Breast epithelium (tissue), 4 donors: Measurements from ENCODE around the gene DUXB. TPM values are rescaled to one million over a fixed set of nuclear protein-coding genes. Genes with fewer than 3 reads are reported as not detected.

Experiments
- DNase-seq, 2 donors: peaks; one replicate each; pipeline ENCODE4 v3.0.0-alpha.2; 2019; ENCODE audit warnings: low spot score in 2 of 2
- H3K27ac ChIP-seq, 2 donors: fragments of 200-600 bp; sonication (generic) in 1 of 2; one replicate each; pipeline ENCODE4 v1.5.1; 2016 to 2019; ENCODE audit warnings: mild to moderate bottlenecking in 1 of 2
- H3K27me3 ChIP-seq, 2 donors: fragments of 200-600 bp; sonication (generic) in 1 of 2; one replicate each; pipeline versions ENCODE4 v1.5.1 to v1.6.0; 2017 to 2019; ENCODE audit warnings: control low read depth in 1 of 2, mild to moderate bottlenecking in 1 of 2
- H3K36me3 ChIP-seq: fragments of 200-600 bp; one replicate; pipeline ENCODE4 v1.5.1; 2019
- H3K4me1 ChIP-seq, 2 donors: fragments of 200-600 bp; sonication (generic); one replicate each; pipeline ENCODE4 v1.5.1; 2016 to 2019; ENCODE audit warnings: control low read depth in 1 of 2
- H3K4me3 ChIP-seq, 3 donors: fragments of 200-600 bp; sonication (generic); 1 replicate in 2 of 3; 2 replicates in 1 of 3; pipeline ENCODE4 v1.5.1; 2016 to 2019; ENCODE audit warnings: mild to moderate bottlenecking in 3 of 3, moderate library complexity in 2 of 3
- H3K9me3 ChIP-seq, 2 donors: fragments of 200-600 bp; sonication (generic) in 1 of 2; one replicate each; pipeline ENCODE4 v1.5.1; 2016 to 2019; ENCODE audit warnings: control low read depth in 1 of 2
- POLR2A ChIP-seq: fragments of 450-650 bp; IDR thresholded peaks from one replicate; pipeline ENCODE4 v1.6.1; 2016; ENCODE audit warnings: antibody characterized with exemption, mild to moderate bottlenecking, moderate library complexity
- POLR2AphosphoS5 ChIP-seq, 3 donors: sonication (generic); formaldehyde crosslinking; IDR thresholded peaks; one replicate each; pipeline ENCODE4 v1.6.1; 2017; ENCODE audit warnings: antibody characterized with exemption in 3 of 3
- intact Hi-C: fragments of 100-400 bp; cut with DNase I; formaldehyde crosslinking; loops from one replicate; pipeline ENCODE4 v1.15.1; 2023; ENCODE audit warnings: low total_unique reads
- total RNA-seq, 3 donors: library from RNA; depleted of rRNA; stranded (reverse); fragments of >200 nt; gene quantifications; one replicate each; pipeline ENCODE4 v1.1.0, GENCODE V29; 2016
- TF ChIP-seq, protein P1 (sequence below), 3 donors: fragments of 450-650 bp; IDR thresholded peaks; one replicate each; pipeline ENCODE4 v1.5.1; 2016 to 2017; ENCODE audit warnings: antibody characterized with exemption in 3 of 3, mild to moderate bottlenecking in 3 of 3, moderate library complexity in 3 of 3

The DUXB gene
- total RNA-seq, 3 donors from 2014 or later = not detected

DNA sequence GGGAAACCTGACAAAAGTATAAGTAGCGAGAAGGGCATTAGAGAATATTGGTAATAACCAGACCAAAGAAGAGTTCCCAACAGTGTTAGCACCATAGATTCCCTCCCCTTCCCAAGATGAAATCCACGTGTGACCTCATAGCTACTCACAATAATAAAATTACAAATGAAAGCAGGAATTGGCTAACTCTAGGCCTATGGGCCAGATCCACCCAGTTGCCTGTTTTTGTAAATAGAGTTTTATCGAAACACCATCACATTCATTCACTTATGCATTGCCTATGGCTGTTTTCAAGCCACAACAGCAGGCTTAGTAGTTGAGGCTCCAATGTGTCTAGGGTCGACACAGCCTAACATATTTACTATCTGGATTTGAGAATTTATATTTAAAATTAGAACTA, 17.2 kb upstream of the DUXB start:
- Histone ChIP-seq H3K27ac (no peak overlapping the region), H3K4me3 (no peak overlapping the region), H3K27me3 (no peaks in the 10 kb centered on the region), H3K36me3 (no peaks in the 10 kb centered on the region), H3K4me1 (no peaks in the 10 kb centered on the region), H3K9me3 (peaks cover 8 to 9% of the 10 kb centered on the region in 2 donors)
- intact Hi-C loops = no loop called here
- TF ChIP-seq POLR2A (no peak), POLR2AphosphoS5 (IDR thresholded peaks at IDR 0.05) (no peak)
- TF ChIP-seq, protein P1, sequence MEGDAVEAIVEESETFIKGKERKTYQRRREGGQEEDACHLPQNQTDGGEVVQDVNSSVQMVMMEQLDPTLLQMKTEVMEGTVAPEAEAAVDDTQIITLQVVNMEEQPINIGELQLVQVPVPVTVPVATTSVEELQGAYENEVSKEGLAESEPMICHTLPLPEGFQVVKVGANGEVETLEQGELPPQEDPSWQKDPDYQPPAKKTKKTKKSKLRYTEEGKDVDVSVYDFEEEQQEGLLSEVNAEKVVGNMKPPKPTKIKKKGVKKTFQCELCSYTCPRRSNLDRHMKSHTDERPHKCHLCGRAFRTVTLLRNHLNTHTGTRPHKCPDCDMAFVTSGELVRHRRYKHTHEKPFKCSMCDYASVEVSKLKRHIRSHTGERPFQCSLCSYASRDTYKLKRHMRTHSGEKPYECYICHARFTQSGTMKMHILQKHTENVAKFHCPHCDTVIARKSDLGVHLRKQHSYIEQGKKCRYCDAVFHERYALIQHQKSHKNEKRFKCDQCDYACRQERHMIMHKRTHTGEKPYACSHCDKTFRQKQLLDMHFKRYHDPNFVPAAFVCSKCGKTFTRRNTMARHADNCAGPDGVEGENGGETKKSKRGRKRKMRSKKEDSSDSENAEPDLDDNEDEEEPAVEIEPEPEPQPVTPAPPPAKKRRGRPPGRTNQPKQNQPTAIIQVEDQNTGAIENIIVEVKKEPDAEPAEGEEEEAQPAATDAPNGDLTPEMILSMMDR (IDR thresholded peaks at IDR 0.05) = no peak
- DNase-seq = no peak

DNA sequence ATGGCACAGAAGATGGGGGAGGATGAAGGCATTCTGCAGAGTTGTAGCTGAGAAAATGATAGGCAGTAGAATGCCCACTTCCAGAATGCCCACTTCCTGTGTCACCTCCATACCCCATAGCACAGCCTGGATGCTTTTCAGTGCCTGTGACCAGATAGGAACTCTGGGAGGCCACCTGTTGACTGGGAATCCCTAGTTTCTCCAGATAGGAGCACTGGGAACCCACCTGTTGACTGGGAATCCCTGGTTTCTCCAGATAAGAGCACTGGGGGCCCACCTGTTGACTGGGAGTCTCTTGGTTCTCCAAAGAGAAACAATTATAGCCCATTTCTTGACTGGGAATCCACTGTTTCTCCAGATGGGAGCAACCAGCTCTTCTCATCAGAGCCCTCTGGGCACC, 13.4 kb upstream of the DUXB start:
- no peaks in the 10 kb centered on the region for H3K36me3 ChIP-seq
- intact Hi-C loops = no loop called here

GRCh38 chr16:75710344-75710743, 9.1 kb upstream of the DUXB start:
- Histone ChIP-seq H3K27me3 (no peaks in the 10 kb centered on the region), H3K9me3 (peaks cover 8 to 36% of the 10 kb centered on the region in 2 donors), H3K27ac (no peak overlapping the region), H3K4me1 (no peaks in the 10 kb centered on the region), H3K36me3 (no peaks in the 10 kb centered on the region), H3K4me3 (no peak overlapping the region)
- TF ChIP-seq, protein P1 (IDR thresholded peaks at IDR 0.05) = no peak
- TF ChIP-seq POLR2A (no peak), POLR2AphosphoS5 (IDR thresholded peaks at IDR 0.05) (no peak)
- intact Hi-C loops = no loop called here
- no peak for DNase-seq

More for the DNA sequence above, 13.4 kb upstream of the DUXB start:
- TF ChIP-seq POLR2A (no peak), POLR2AphosphoS5 (IDR thresholded peaks at IDR 0.05) (no peak)
- TF ChIP-seq, protein P1 (IDR thresholded peaks at IDR 0.05) = no peak
- Histone ChIP-seq H3K27me3 (no peaks in the 10 kb centered on the region), H3K9me3 (peaks cover 12 to 25% of the 10 kb centered on the region in 2 donors), H3K27ac (no peak overlapping the region), H3K4me3 (no peak overlapping the region), H3K4me1 (no peaks in the 10 kb centered on the region)
- no peak for DNase-seq

GRCh38 chr16:75703306-75703705, 2.0 kb upstream of the DUXB start:
- TF ChIP-seq POLR2AphosphoS5 (IDR thresholded peaks at IDR 0.05) (no peak), POLR2A (no peak)
- TF ChIP-seq, protein P1 (IDR thresholded peaks at IDR 0.05) = no peak
- H3K4me3 ChIP-seq = no peak overlapping the region
- H3K4me1 ChIP-seq = no peaks in the 10 kb centered on the region
- H3K36me3 ChIP-seq = no peaks in the 10 kb centered on the region
- H3K27ac ChIP-seq = no peak overlapping the region
- DNase-seq = no peak
- peaks cover 0 to 5% of the 10 kb centered on the region in 2 donors for H3K9me3 ChIP-seq
- no peaks in the 10 kb centered on the region for H3K27me3 ChIP-seq
- intact Hi-C loops = no loop called here

DNA sequence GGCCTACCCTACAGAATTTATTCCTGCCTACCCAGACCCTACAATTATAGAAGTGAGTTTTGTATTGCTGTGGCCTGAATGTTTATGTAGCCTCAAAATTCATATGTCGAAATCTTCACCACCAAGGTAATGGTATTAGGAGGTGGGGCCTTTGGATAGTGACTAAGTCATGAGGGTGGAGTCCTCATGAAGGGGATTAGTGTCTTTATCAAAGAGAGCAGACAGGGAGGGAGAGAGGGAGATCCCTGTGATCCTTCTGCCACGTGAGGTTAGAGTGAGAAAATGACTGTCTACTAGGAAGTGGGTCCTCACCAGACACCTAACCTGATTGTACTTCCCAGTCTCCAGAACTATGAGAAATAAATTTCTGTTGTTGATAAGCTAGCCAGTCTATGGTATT, 981 bp upstream of the DUXB start:
- H3K4me1 ChIP-seq = no peaks in the 10 kb centered on the region
- no peaks in the 10 kb centered on the region for H3K36me3 ChIP-seq
- intact Hi-C loops = no loop called here

More for the DNA sequence above, 981 bp upstream of the DUXB start:
- H3K27me3 ChIP-seq = no peaks in the 10 kb centered on the region
- no peak overlapping the region for H3K4me3 ChIP-seq
- H3K27ac ChIP-seq = no peak overlapping the region
- no peak for DNase-seq
- TF ChIP-seq POLR2A (no peak), POLR2AphosphoS5 (IDR thresholded peaks at IDR 0.05) (no peak)
- TF ChIP-seq, protein P1 (IDR thresholded peaks at IDR 0.05) = no peak
- no peaks in the 10 kb centered on the region for H3K9me3 ChIP-seq
